Epithelial cell of proximal tubule (primary cell): Measurements from ENCODE around the gene TGFB1I1. TPM values are rescaled to one million over a fixed set of nuclear protein-coding genes. Genes with fewer than 3 reads are reported as not detected.
"Not testable (repeated sequence)": the region's sequence is repeated elsewhere in the genome, so short reads cannot be mapped to it uniquely, and the experiment has no call there.

Experiments used
- DNase-seq: peaks from one replicate; pipeline ENCODE4 v3.0.0-alpha.2; 2011; ENCODE audit warnings: low read depth
- H3K4me3 ChIP-seq: 2 replicates; pipeline ENCODE4 v1.5.1; 2011; ENCODE audit warnings: low read depth, mild to moderate bottlenecking, low read length
- CTCF ChIP-seq: conservative IDR thresholded peaks from 2 replicates; pipeline ENCODE4 v1.5.1; 2012; ENCODE audit warnings: low read depth, mild to moderate bottlenecking, low read length
- total RNA-seq: library from RNA; depleted of rRNA; stranded (reverse); fragments of >200 nt; gene quantifications from 2 replicates; pipeline ENCODE4 v1.2.3, GENCODE V29; 2015

TGFB1I1 gene
- total RNA-seq, 1 donor from 2014 or later = 62.2 TPM

- DNase-seq = no peak
- no peak overlapping the region for H3K4me3 ChIP-seq
- no peak for TF ChIP-seq CTCF
These were observed 49.4 kb downstream of the TGFB1I1 start for GRCh38 chr16:31521368-31521767.

- no peak for DNase-seq
- TF ChIP-seq CTCF = no peak
- no peak overlapping the region for H3K4me3 ChIP-seq
These were observed 50.1 kb downstream of the TGFB1I1 start for GRCh38 chr16:31522071-31522470.

- not testable (repeated sequence) for DNase-seq, H3K4me3 ChIP-seq
These were observed 51.8 kb downstream of the TGFB1I1 start for GRCh38 chr16:31523768-31524167.

GRCh38 chr16:31525113-31525512 is 53.2 kb downstream of the TGFB1I1 start:
- H3K4me3 ChIP-seq = no peak overlapping the region
- no peak for TF ChIP-seq CTCF
- DNase-seq = no peak

Other genes with a start within 250 kb of the TGFB1I1 start
- gene ITGAM, start 212.2 kb upstream of the TGFB1I1 start, total RNA-seq = 0.06 and 0.72 TPM in 2 replicates
- 0.23 TPM in 1 of 2 replicates, not detected in the other for gene ITGAX, start 117.0 kb upstream of the TGFB1I1 start, total RNA-seq
- not detected in 2 replicates for gene ITGAD, start 78.8 kb upstream of the TGFB1I1 start, total RNA-seq
- gene COX6A2, start 43.8 kb upstream of the TGFB1I1 start, total RNA-seq = not detected in 2 replicates
- gene ZNF843, start 29.4 kb upstream of the TGFB1I1 start, total RNA-seq = 0.22 TPM in 1 of 2 replicates, not detected in the other
- gene ARMC5, start 12.7 kb upstream of the TGFB1I1 start, total RNA-seq = 9.2 and 10.3 TPM in 2 replicates
- 0.07 TPM in 1 of 2 replicates, not detected in the other for gene SLC5A2, start 11.0 kb downstream of the TGFB1I1 start, total RNA-seq
- 31.4 and 42.8 TPM in 2 replicates for gene RUSF1, start 36.2 kb downstream of the TGFB1I1 start, total RNA-seq
- not detected in 2 replicates for gene AHSP, start 55.7 kb downstream of the TGFB1I1 start, total RNA-seq